SH-SY5Y (cell line): Measurements from ENCODE around the gene LRRC56.

Experiments
- GATA2 ChIP-seq: IDR thresholded peaks from 2 replicates; pipeline ENCODE4 v1.6.1; 2011; ENCODE audit warnings: mild to moderate bottlenecking, low read depth, low read length
- GATA3 ChIP-seq: IDR thresholded peaks from 2 replicates; pipeline ENCODE4 v1.6.1; 2011; ENCODE audit warnings: low read depth, mild to moderate bottlenecking, low read length, moderate library complexity

DNA sequence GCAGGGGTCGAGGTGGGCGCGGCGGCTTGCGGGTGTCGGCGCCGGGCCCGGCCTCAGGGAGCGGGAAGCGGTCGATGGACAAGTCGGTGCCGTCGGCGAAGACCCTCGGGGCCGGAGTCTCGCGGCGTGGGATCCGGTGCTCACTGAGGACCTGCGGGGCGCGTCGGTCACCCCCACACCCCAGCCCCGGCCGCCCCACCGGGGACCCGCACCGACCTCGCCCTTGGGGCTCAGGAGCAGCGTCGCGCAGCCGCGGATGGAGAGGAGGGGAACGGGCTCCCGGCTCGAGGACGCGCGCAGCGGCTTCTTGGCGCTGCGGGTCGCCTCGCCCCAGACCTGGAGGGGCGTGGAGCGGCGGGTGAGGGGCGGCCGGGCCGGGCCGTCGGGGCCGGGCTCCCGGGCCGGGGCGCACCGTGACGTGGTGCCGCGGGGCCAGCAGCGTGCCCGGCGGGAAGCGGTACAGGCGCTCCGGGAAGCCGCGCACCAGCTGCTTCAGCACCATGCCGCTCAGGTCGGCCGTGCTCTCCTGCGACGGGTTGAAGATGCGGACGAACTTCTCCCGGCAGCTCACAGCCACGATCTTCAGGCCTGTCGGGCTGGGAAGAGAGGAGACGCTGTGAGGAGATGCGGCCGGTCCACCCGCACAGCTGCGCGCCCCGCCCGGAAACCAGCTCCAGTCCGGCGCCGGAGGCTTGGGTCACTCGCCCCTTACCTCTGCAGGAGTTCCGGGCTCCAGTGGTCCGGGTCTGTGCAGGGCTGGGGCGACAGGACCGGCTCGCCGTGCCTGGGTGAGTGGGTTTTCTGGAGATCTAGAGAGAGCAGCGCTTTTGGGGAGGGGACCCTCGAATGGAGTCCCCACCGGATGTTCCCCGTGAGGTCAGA, 18.7 kb downstream of the LRRC56 start:
- TF ChIP-seq GATA2 (no peak), GATA3 (no peak)
